GM10266 (cell line): ENCODE measurements around the gene TTYH3.
A peak's percentile ranks its signal among the peaks of the same experiment; 100 is the strongest.

ENCODE experiments used
- DNase-seq: peaks from one replicate; pipeline ENCODE4 v3.0.0; 2012; ENCODE audit errors: extremely low spot score
- CTCF ChIP-seq: IDR thresholded peaks from 2 replicates; pipeline ENCODE4 v1.5.1; 2012; ENCODE audit warnings: mild to moderate bottlenecking, low read depth; ENCODE audit not compliant: control insufficient read depth, insufficient read depth; ENCODE audit errors: missing control alignments

Gene TTYH3

DNA sequence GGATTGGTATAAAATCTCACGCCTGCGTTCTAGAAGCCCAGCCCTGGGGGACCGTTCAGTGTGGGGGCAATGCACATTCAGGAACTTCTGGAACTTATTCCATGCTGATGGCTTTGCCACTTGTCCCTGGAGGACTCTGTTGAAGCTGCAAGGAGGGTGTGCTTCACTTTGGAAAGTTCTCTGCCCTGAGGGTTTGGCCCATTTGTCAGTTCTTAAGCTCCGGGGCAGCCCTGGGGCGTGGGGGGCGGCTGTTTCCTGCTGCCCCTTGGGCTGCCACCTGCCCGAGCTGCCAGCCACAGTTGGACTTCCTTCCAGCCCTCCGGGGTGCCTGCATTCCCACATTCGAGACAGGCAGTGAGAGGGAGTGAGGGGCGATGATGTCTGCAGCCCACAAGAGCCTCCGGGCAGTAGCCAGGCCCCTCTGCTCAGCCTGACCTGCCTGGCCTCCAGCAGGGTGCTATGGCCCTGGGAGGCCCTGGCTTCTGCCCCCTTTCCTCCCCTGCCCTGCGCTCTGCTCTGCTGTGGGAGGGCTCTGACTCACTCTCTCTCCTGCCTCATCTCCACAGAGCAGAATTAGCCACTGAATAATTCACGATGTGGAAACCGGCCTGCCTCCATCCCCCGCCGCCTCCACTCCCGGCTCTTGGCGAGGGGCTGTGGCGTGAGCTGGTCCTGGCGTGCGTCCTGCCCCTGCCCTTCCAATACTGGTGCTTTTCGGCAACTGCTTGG is 1.9 kb downstream of the TTYH3 start:
- no peak for DNase-seq
- TF ChIP-seq CTCF, result no peak

DNA sequence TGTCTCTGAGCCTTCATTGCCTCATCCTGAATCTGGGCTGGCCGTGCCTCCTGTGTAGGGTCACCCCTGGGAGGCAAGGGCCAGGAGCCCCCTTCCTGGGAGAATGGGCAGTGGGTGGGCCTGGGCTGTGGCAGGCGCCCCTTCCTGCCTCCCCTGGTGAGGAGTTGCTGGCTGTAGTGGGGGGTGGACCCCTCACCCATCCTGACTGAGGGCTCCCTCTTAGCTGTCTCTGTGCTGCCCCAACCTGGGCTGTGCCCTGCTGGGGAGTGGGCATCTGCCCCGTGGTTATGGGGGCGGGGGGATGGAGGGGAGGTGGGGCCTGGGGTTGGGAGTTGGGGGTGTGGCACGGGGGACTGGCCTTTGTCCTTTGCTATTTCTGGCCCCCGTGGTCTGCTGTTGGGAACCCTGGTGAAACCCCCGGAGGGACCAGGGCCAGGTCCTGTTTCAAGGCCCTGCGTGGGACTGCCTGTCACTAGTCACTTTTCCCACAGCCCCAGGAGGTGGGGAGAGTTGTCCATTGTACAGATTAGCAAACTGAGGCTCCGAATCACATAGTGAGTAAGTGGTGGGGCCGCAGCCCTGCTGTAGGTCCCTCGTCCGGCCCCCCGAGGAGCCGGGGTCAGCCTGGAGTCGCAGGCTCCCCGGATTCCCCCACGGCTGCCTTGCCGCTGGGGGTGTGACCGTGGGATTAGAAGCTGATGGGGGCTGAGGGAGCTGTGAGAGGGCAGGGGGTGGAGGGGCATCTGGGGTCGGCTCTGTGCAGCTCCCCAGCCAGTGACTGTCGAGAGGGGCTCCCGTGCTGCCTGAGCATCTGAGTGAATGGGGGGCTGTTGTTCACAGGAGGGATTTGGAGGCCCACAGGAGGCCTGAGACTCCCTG is 2.7 kb downstream of the TTYH3 start:
- DNase-seq, result no peak
- no peak for TF ChIP-seq CTCF

GRCh38 chr7:2635148-2635668 is 3.4 kb downstream of the TTYH3 start:
- TF ChIP-seq CTCF, result no peak

GRCh38 chr7:2635810-2636701 is 4.3 kb downstream of the TTYH3 start:
- DNase-seq, result no peak
- TF ChIP-seq CTCF, result no peak

More at GRCh38 chr7:2635148-2635668, 3.4 kb downstream of the TTYH3 start:
- DNase-seq, result no peak

- DNase-seq, result no peak
- TF ChIP-seq CTCF, result no peak
Observed at GRCh38 chr7:2637066-2637471, 5.3 kb downstream of the TTYH3 start.

DNA sequence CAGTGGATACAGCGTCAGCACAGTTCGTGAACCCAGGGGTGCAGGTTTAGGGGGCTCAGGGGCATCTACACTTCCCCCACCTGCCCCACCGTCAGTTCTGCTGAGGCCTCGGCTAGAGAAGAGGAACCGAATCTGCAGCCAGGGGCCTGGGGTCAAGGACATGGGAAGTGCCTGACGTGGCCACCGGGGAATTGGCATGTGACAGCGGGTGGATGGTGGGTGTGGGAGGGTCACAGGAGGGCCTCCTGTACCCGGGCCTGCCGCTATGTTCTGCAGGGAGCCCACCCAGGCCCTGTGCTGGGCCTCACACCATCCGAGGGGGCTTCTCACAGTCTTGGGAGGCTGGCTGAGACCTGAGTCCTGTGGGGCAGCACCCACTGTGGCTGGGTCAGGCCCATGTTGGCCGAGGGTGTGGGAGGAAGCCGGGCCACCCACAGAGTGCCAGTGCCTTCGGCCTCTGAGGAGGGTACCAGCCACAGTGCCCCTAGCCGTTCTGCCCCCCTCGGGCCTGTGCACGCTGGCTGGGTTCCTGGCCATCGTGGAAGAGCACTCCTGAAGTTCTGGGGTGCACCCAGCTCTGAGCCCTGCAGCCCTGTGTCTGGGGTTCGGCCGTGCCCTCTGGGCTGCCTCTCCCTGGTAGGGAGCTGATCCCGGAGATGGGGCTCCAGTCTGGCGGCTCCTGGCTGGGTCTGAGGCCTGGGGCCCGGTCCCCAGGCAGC is 5.9 kb downstream of the TTYH3 start:
- peak; percentile 69 for DNase-seq
- no peak for TF ChIP-seq CTCF
